HepG2 (cell line): ENCODE results near the gene NDOR1. TPM values are rescaled to one million over a fixed set of nuclear protein-coding genes. Genes with fewer than 3 reads are reported as not detected.

ENCODE experiments used
- ARNT2 ChIP-seq: sonication (generic); formaldehyde crosslinking; IDR thresholded peaks from 2 replicates; pipeline ENCODE4 v1.8.0; 2022; ENCODE audit warnings: mild to moderate bottlenecking, low read depth, missing genetic modification reagents, moderate library complexity
- CENPX ChIP-seq: sonication (generic); formaldehyde crosslinking; IDR thresholded peaks from 2 replicates; pipeline ENCODE4 v1.9.0; 2021; ENCODE audit warnings: mild to moderate bottlenecking, missing genetic modification reagents, moderate library complexity
- DNMT3B ChIP-seq: conservative IDR thresholded peaks from 2 replicates; pipeline ENCODE4 v1.6.1; 2016; ENCODE audit warnings: missing biosample characterization, control low read depth
- E2F1 ChIP-seq: sonication (generic); formaldehyde crosslinking; IDR thresholded peaks from 2 replicates; pipeline ENCODE4 v1.5.0; 2020; ENCODE audit warnings: missing genetic modification reagents
- IRF9 ChIP-seq: sonication (generic); formaldehyde crosslinking; IDR thresholded peaks from 2 replicates; pipeline ENCODE4 v1.8.0; 2022; ENCODE audit warnings: missing genetic modification reagents, mild to moderate bottlenecking, borderline replicate concordance
- KLF9 ChIP-seq: IDR thresholded peaks from 2 replicates; pipeline ENCODE4 v1.6.1; 2016; ENCODE audit warnings: low read depth
- MATR3 ChIP-seq: sonication (generic); formaldehyde crosslinking; IDR thresholded peaks from 2 replicates; pipeline ENCODE4 v1.4.0; 2020; ENCODE audit warnings: missing genetic modification reagents
- MED13 ChIP-seq: sonication (generic); formaldehyde crosslinking; IDR thresholded peaks from 2 replicates; pipeline ENCODE4 v1.5.0; 2020; ENCODE audit warnings: missing genetic modification reagents
- NBN ChIP-seq: fragments of 450-650 bp; conservative IDR thresholded peaks from 2 replicates; pipeline ENCODE4 v1.6.1; 2017
- NCOA5 ChIP-seq: sonication (generic); formaldehyde crosslinking; IDR thresholded peaks from 2 replicates; pipeline ENCODE4 v1.4.0; 2020; ENCODE audit warnings: missing genetic modification reagents
- NR1H2 ChIP-seq: sonication (generic); formaldehyde crosslinking; IDR thresholded peaks from 2 replicates; pipeline ENCODE4 v1.8.1; 2022; ENCODE audit warnings: low read depth, missing genetic modification reagents, borderline replicate concordance
- PHF5A ChIP-seq: IDR thresholded peaks from one replicate; pipeline ENCODE4 v1.6.1; 2018; ENCODE audit warnings: low read depth, missing genetic modification reagents; ENCODE audit not compliant: unreplicated experiment
- RARA ChIP-seq: IDR thresholded peaks from 2 replicates; pipeline ENCODE4 v1.6.1; 2016; ENCODE audit warnings: missing genetic modification reagents, missing compliant biosample characterization
- SMC3 ChIP-seq: IDR thresholded peaks from 2 replicates; pipeline ENCODE4 v1.6.1; 2011; ENCODE audit warnings: low read length, improper control_type of control experiment
- SNRNP70 ChIP-seq: fragments of 200-400 bp; formaldehyde crosslinking; IDR thresholded peaks from 2 replicates; pipeline ENCODE4 v1.6.1; 2017; ENCODE audit warnings: mild to moderate bottlenecking, low read depth, low read length, moderate library complexity
- SOX13 ChIP-seq, 3 experiments: fragments of 450-650 bp in 1 of 3; sonication (generic) in 1 of 3; formaldehyde crosslinking in 1 of 3; IDR thresholded peaks in 2 of 3; conservative IDR thresholded peaks in 1 of 3; 2 replicates each; pipeline versions ENCODE4 v1.5.0 to v1.6.1; 2016 to 2020; ENCODE audit warnings: antibody characterized with exemption in 1 of 3, mild to moderate bottlenecking in 1 of 3, missing compliant biosample characterization in 1 of 3, missing genetic modification reagents in 1 of 3, moderate library complexity in 1 of 3
- SYNCRIP ChIP-seq: fragments of 200-400 bp; formaldehyde crosslinking; IDR thresholded peaks from 2 replicates; pipeline ENCODE4 v1.6.1; 2018; ENCODE audit warnings: mild to moderate bottlenecking, low read depth, low read length; ENCODE audit not compliant: insufficient read depth
- ZBTB42 ChIP-seq: sonication (generic); formaldehyde crosslinking; IDR thresholded peaks from 2 replicates; pipeline ENCODE4 v1.5.0; 2020; ENCODE audit warnings: mild to moderate bottlenecking, missing genetic modification reagents
- ZMYM2 ChIP-seq: sonication (generic); formaldehyde crosslinking; IDR thresholded peaks from 2 replicates; pipeline ENCODE4 v1.8.0; 2022; ENCODE audit warnings: mild to moderate bottlenecking, missing genetic modification reagents
- ZMYM4 ChIP-seq: sonication (generic); formaldehyde crosslinking; IDR thresholded peaks from 2 replicates; pipeline ENCODE4 v1.8.1; 2023; ENCODE audit warnings: mild to moderate bottlenecking, missing genetic modification reagents
- ZNF121 ChIP-seq: sonication (generic); formaldehyde crosslinking; IDR thresholded peaks from 2 replicates; pipeline ENCODE4 v1.5.0; 2020; ENCODE audit warnings: mild to moderate bottlenecking, missing genetic modification reagents
- ZNF317 ChIP-seq: sonication (generic); formaldehyde crosslinking; IDR thresholded peaks from 2 replicates; pipeline ENCODE4 v1.5.0; 2020; ENCODE audit warnings: mild to moderate bottlenecking, missing genetic modification reagents
- ZNF337 ChIP-seq: sonication (generic); formaldehyde crosslinking; IDR thresholded peaks from 2 replicates; pipeline ENCODE4 v1.5.1; 2020; ENCODE audit warnings: missing genetic modification reagents, low read depth, mild to moderate bottlenecking, borderline replicate concordance
- ZNF33B ChIP-seq: sonication (generic); formaldehyde crosslinking; IDR thresholded peaks from 2 replicates; pipeline ENCODE4 v1.5.1; 2020; ENCODE audit warnings: mild to moderate bottlenecking, missing genetic modification reagents
- ZNF543 ChIP-seq: sonication (generic); formaldehyde crosslinking; IDR thresholded peaks from 2 replicates; pipeline ENCODE4 v1.4.0; 2020; ENCODE audit warnings: mild to moderate bottlenecking, missing genetic modification reagents
- ZNF552 ChIP-seq: sonication (generic); formaldehyde crosslinking; IDR thresholded peaks from 2 replicates; pipeline ENCODE4 v1.9.0; 2022; ENCODE audit warnings: missing genetic modification reagents, mild to moderate bottlenecking, borderline replicate concordance
- ZNF569 ChIP-seq: sonication (generic); formaldehyde crosslinking; IDR thresholded peaks from 2 replicates; pipeline ENCODE4 v1.5.0; 2020; ENCODE audit warnings: mild to moderate bottlenecking, missing genetic modification reagents, moderate library complexity, borderline replicate concordance
- ZNF713 ChIP-seq: sonication (generic); formaldehyde crosslinking; IDR thresholded peaks from 2 replicates; pipeline ENCODE4 v1.4.0; 2020; ENCODE audit warnings: mild to moderate bottlenecking, missing genetic modification reagents
- ZNF773 ChIP-seq: sonication (generic); formaldehyde crosslinking; IDR thresholded peaks from 2 replicates; pipeline ENCODE4 v1.4.0; 2020; ENCODE audit warnings: missing genetic modification reagents, borderline replicate concordance
- ZSCAN31 ChIP-seq: sonication (generic); formaldehyde crosslinking; IDR thresholded peaks from 2 replicates; pipeline ENCODE4 v1.5.0; 2020; ENCODE audit warnings: low read depth, mild to moderate bottlenecking, missing genetic modification reagents
- polyA plus RNA-seq, 8 experiments: library from polyadenylated mRNA; depleted of rRNA in 3 of 8; stranded (reverse) in 7 of 8; unstranded in 1 of 8; fragments of >200 nt; fragmentation: Illumina TruSeq in 4 of 8; extraction: Trizol in 4 of 8; gene quantifications; 2 replicates each; pipeline versions ENCODE4 v1.2.1 to v1.2.3, GENCODE V29; 2011 to 2016; ENCODE audit warnings: low read depth in 4 of 8, missing spikeins in 1 of 8, mixed read lengths in 1 of 8; ENCODE audit not compliant: insufficient read depth in 1 of 8
- total RNA-seq, 5 experiments: library from RNA; depleted of rRNA; stranded (reverse); fragments of >200 nt; fragmentation: Illumina TruSeq; extraction: Trizol; gene quantifications; 2 replicates each; pipeline ENCODE4 v1.2.3, GENCODE V29; 2016; ENCODE audit warnings: low read depth in 1 of 5

Gene NDOR1
- total and polyA plus RNA-seq, 2 of the 13 experiments (the other 11 are each of a cell fraction or from before 2014, with no cell fraction given): 3.6 to 8.7 TPM

GRCh38 chr9:137236238-137236935 is 30.9 kb downstream of the NDOR1 start (continued):
- TF ChIP-seq ZNF33B (CRISPR knock-in tag) (no peak; the same call in 1 of the 2 replicates), NBN (no peak), ZNF337 (CRISPR knock-in tag) (no peak), ZNF543 (CRISPR knock-in tag) (no peak; the same call in 1 of the 2 replicates), SNRNP70 (no peak), E2F1 (no peak), ZNF121 (CRISPR knock-in tag) (no peak), ZNF317 (CRISPR knock-in tag) (peak; percentile 28; the same call in 1 of the 2 replicates), ZNF713 (CRISPR knock-in tag) (no peak), SYNCRIP (no peak), SMC3 (peak; percentile 51; the same call in 1 of the 2 replicates), IRF9 (CRISPR knock-in tag) (peak; percentile 21; the same call in 1 of the 2 replicates), PHF5A (CRISPR knock-in tag) (peak; percentile 70), ZBTB42 (CRISPR knock-in tag) (no peak; the same call in 1 of the 2 replicates), DNMT3B (0 out of 2 replicates have a peak, but pooled peaks have one; percentile 23), ZNF773 (CRISPR knock-in tag) (0 out of 2 replicates have a peak, but pooled peaks have one; percentile 33), CENPX (no peak), ZNF552 (CRISPR knock-in tag) (peak; percentile 55; the same call in 1 of the 2 replicates), RARA (peak; percentile 82), ZMYM2 (CRISPR knock-in tag) (peak; percentile 30; the same call in 1 of the 2 replicates), SOX13 (IDR thresholded peaks at IDR 0.05) (peak; percentile 24; the same call in 1 of the 2 replicates), SOX13 (CRISPR knock-in tag; conservative IDR thresholded peaks at IDR 0.05 in 1 of 2, IDR thresholded peaks at IDR 0.05 in 1 of 2) (peak in 1 of 2 experiments; percentile 49; a peak in 2 of 4 replicates), NR1H2 (CRISPR knock-in tag) (no peak; the same call in 1 of the 2 replicates), ZMYM4 (CRISPR knock-in tag) (peak; percentile 67), MATR3 (CRISPR knock-in tag) (no peak), ZSCAN31 (CRISPR knock-in tag) (peak; percentile 71; the same call in 1 of the 2 replicates), KLF9 (CRISPR knock-in tag) (no peak; the same call in 1 of the 2 replicates), MED13 (CRISPR knock-in tag) (no peak), ARNT2 (CRISPR knock-in tag) (peak; percentile 48; the same call in 1 of the 2 replicates), ZNF569 (CRISPR knock-in tag) (no peak), NCOA5 (CRISPR knock-in tag) (no peak)
